ENCODE measurements around the gene MOG. TPM values are rescaled to one million over a fixed set of nuclear protein-coding genes. Genes with fewer than 3 reads are reported as not detected.

The MOG gene
- total RNA-seq, 1 donor from 2014 or later, result not detected

Other genes starting within 250 kb of the MOG start
- not detected in 2 replicates for gene OR12D1, start 242.2 kb upstream of the MOG start, total RNA-seq
- gene OR10C1, start 217.8 kb upstream of the MOG start, total RNA-seq, result not detected in 2 replicates
- gene OR11A1, start 200.0 kb upstream of the MOG start, total RNA-seq, result not detected in 2 replicates
- gene OR2H1, start 199.9 kb upstream of the MOG start, total RNA-seq, result not detected in 2 replicates
- gene MAS1L, start 169.1 kb upstream of the MOG start, total RNA-seq, result not detected in 2 replicates
- gene UBD, start 97.4 kb upstream of the MOG start, total RNA-seq, result 0.61 and 1.0 TPM in 2 replicates
- gene OR2H2, start 72.0 kb upstream of the MOG start, total RNA-seq, result not detected in 2 replicates
- gene GABBR1, start 23.9 kb upstream of the MOG start, total RNA-seq, result 22.8 and 26.5 TPM in 2 replicates
- gene ZFP57, start 24.1 kb downstream of the MOG start, total RNA-seq, result 2.1 and 2.3 TPM in 2 replicates
- 285 and 293 TPM in 2 replicates for gene HLA-F, start 66.3 kb downstream of the MOG start, total RNA-seq
- gene HLA-G, start 170.7 kb downstream of the MOG start, total RNA-seq, result 1.7 and 1.8 TPM in 2 replicates